ENCODE data around the gene VSTM2L. TPM values are rescaled to one million over a fixed set of nuclear protein-coding genes. Genes with fewer than 3 reads are reported as not detected.

VSTM2L gene
- total RNA-seq, 2 donors from 2014 or later, result 1.4 to 1.5 TPM

GRCh38 chr20:37991157-37991866, 88.4 kb downstream of the VSTM2L start:
- H3K27ac ChIP-seq, result no peak overlapping the region
- H3K4me1 ChIP-seq, result peaks cover 13% of the 10 kb centered on the region
- H3K36me3 ChIP-seq, result no peaks in the 10 kb centered on the region
- H3K4me3 ChIP-seq, result no peak overlapping the region
- H3K9ac ChIP-seq (ENCODE audit: low read depth in 2 of 2, low read length in 2 of 2), result no peak overlapping the region
- DNase-seq, result no peak
- TF ChIP-seq CTCF (IDR thresholded peaks at IDR 0.05), result no peak
- H3K27me3 ChIP-seq, result no peaks in the 10 kb centered on the region
- intact Hi-C loops (cut with DNase I), result loop anchor here (5.0 to 10.0 kb wide), 2 partner anchors 337 to 429 kb away; no protein-coding TSS in a partner anchor
- H3K9me3 ChIP-seq, result no peaks in the 10 kb centered on the region

GRCh38 chr20:37991908-37992307, 89.0 kb downstream of the VSTM2L start:
- Histone ChIP-seq H3K9ac (ENCODE audit: low read depth in 2 of 2, low read length in 2 of 2) (no peak overlapping the region), H3K27me3 (no peaks in the 10 kb centered on the region), H3K36me3 (no peaks in the 10 kb centered on the region), H3K9me3 (no peaks in the 10 kb centered on the region), H3K4me3 (no peak overlapping the region), H3K27ac (no peak overlapping the region), H3K4me1 (peaks cover 13% of the 10 kb centered on the region)
- no peak for DNase-seq
- no peak for TF ChIP-seq CTCF (IDR thresholded peaks at IDR 0.05)
- intact Hi-C loops (cut with DNase I), result loop anchor here (5.0 to 10.0 kb wide), 2 partner anchors 337 to 430 kb away; no protein-coding TSS in a partner anchor

- Histone ChIP-seq H3K9ac (ENCODE audit: low read depth in 2 of 2, low read length in 2 of 2) (peak overlapping the region in 1 of 2 donors; percentile 54), H3K9me3 (no peaks in the 10 kb centered on the region), H3K4me3 (no peak overlapping the region), H3K27ac (no peak overlapping the region), H3K36me3 (peaks cover 4% of the 10 kb centered on the region), H3K4me1 (peaks cover 13% of the 10 kb centered on the region), H3K27me3 (no peaks in the 10 kb centered on the region)
- peak; percentile 23 for DNase-seq
- intact Hi-C loops (cut with DNase I), result loop anchor here (5.0 to 10.0 kb wide), 2 partner anchors 338 to 431 kb away; no protein-coding TSS in a partner anchor
- peak; percentile 55 for TF ChIP-seq CTCF (IDR thresholded peaks at IDR 0.05)
Measured at GRCh38 chr20:37992802-37993409, 90.0 kb downstream of the VSTM2L start.

- Histone ChIP-seq H3K4me1 (peaks cover 13% of the 10 kb centered on the region), H3K4me3 (no peak overlapping the region), H3K27ac (no peak overlapping the region), H3K9me3 (no peaks in the 10 kb centered on the region), H3K27me3 (no peaks in the 10 kb centered on the region), H3K9ac (ENCODE audit: low read depth in 2 of 2, low read length in 2 of 2) (no peak overlapping the region), H3K36me3 (peaks cover 4% of the 10 kb centered on the region)
- intact Hi-C loops (cut with DNase I), result loop anchor here (5.0 to 10.0 kb wide), 2 partner anchors 340 to 432 kb away; no protein-coding TSS in a partner anchor
- TF ChIP-seq CTCF (IDR thresholded peaks at IDR 0.05), result no peak
- DNase-seq, result no peak
Measured at GRCh38 chr20:37994512-37994911, 91.6 kb downstream of the VSTM2L start.

Other genes starting within 250 kb of the VSTM2L start
- 10 to 100 TPM; 36.6 to 50.7 TPM for gene CTNNBL1, start 209.1 kb upstream of the VSTM2L start, total RNA-seq
- 10 to 100 TPM; 10.2 to 23.0 TPM for gene TTI1, start 130.3 kb downstream of the VSTM2L start, total RNA-seq
- 10 to 100 TPM; 22.7 to 42.5 TPM for gene RPRD1B, start 130.6 kb downstream of the VSTM2L start, total RNA-seq

Data from colonic mucosa (tissue), 4 donors.